HEK293 (cell line): ENCODE results near the gene KLC1.
A peak's percentile ranks its signal among the peaks of the same experiment; 100 is the strongest.

ENCODE experiments used
- CTCF ChIA-PET: fragments of 350-600 bp; formaldehyde crosslinking; extraction: SDS; loops from one replicate; lab custom pipeline; 2021; ENCODE audit warnings: antibody characterized with exemption; lab: Yijun Ruan, JAX
- POLR2A ChIA-PET: fragments of 300-600 bp; formaldehyde crosslinking; extraction: SDS; loops from one replicate; lab custom pipeline; 2020; ENCODE audit warnings: antibody characterized with exemption, inconsistent platforms; lab: Yijun Ruan, JAX
- H3K27ac ChIP-seq: fragments of 200-500 bp; sonication (Bioruptor generic); 2 replicates; pipeline ENCODE4 v1.5.1; 2014; ENCODE audit warnings: low read depth, low read length, control low read depth, inconsistent platforms; ENCODE audit errors: extremely low read depth
- H3K36me3 ChIP-seq, 2 experiments: fragments of 200-500 bp in 1 of 2; sonication (Bioruptor generic) in 1 of 2; 1 replicate in 1 of 2; 2 replicates in 1 of 2; pipeline ENCODE4 v1.5.1; 2014 to 2017; ENCODE audit warnings: inconsistent platforms in 2 of 2, low read length in 2 of 2; ENCODE audit not compliant: control insufficient read depth in 2 of 2, insufficient read depth in 1 of 2
- H3K4me1 ChIP-seq: fragments of 200-500 bp; sonication (Bioruptor generic); 2 replicates; pipeline ENCODE4 v1.5.1; 2014; ENCODE audit warnings: mild to moderate bottlenecking, low read length, inconsistent platforms; ENCODE audit not compliant: control insufficient read depth, insufficient read depth
- H3K4me3 ChIP-seq: 2 replicates; pipeline ENCODE4 v1.5.1; 2011; ENCODE audit warnings: low read depth, mild to moderate bottlenecking, control low read depth, low read length, moderate library complexity
- H3K9me3 ChIP-seq: fragments of 200-500 bp; sonication (Bioruptor generic); 2 replicates; pipeline ENCODE4 v1.5.1; 2014; ENCODE audit warnings: low read depth, low read length, inconsistent platforms; ENCODE audit not compliant: control insufficient read depth, insufficient read depth
- BCL11B ChIP-seq: fragments of 450-650 bp; formaldehyde crosslinking; IDR thresholded peaks from 2 replicates; pipeline ENCODE4 v1.5.1; 2016; ENCODE audit warnings: low read depth, missing biosample characterization, missing genetic modification characterization
- CTCF ChIP-seq: fragments of 450-650 bp; formaldehyde crosslinking; IDR thresholded peaks from 2 replicates; pipeline ENCODE4 v1.5.1; 2016; ENCODE audit warnings: missing biosample characterization, missing genetic modification characterization
- EGR2 ChIP-seq: fragments of 450-650 bp; formaldehyde crosslinking; IDR thresholded peaks from 2 replicates; pipeline ENCODE4 v1.5.1; 2016; ENCODE audit warnings: low read depth, missing biosample characterization, missing genetic modification characterization
- GLIS1 ChIP-seq: fragments of 450-650 bp; formaldehyde crosslinking; IDR thresholded peaks from 2 replicates; pipeline ENCODE4 v1.5.1; 2016; ENCODE audit warnings: missing biosample characterization, missing genetic modification characterization
- GLIS2 ChIP-seq: fragments of 450-650 bp; formaldehyde crosslinking; IDR thresholded peaks from 2 replicates; pipeline ENCODE4 v1.5.1; 2016; ENCODE audit warnings: missing biosample characterization, missing genetic modification characterization
- IKZF3 ChIP-seq: fragments of 450-650 bp; IDR thresholded peaks from 2 replicates; pipeline ENCODE4 v1.5.0; 2018; ENCODE audit warnings: missing biosample characterization, mild to moderate bottlenecking, missing genetic modification characterization, moderate library complexity
- KLF17 ChIP-seq: fragments of 450-650 bp; formaldehyde crosslinking; IDR thresholded peaks from 2 replicates; pipeline ENCODE4 v1.5.1; 2016; ENCODE audit warnings: missing biosample characterization, missing genetic modification characterization
- KLF7 ChIP-seq: fragments of 450-650 bp; formaldehyde crosslinking; IDR thresholded peaks from 2 replicates; pipeline ENCODE4 v1.5.1; 2016; ENCODE audit warnings: missing biosample characterization, missing genetic modification characterization, borderline replicate concordance
- PATZ1 ChIP-seq: fragments of 450-650 bp; formaldehyde crosslinking; IDR thresholded peaks from 2 replicates; pipeline ENCODE4 v1.5.1; 2016; ENCODE audit warnings: missing biosample characterization, missing genetic modification characterization
- PRDM10 ChIP-seq: fragments of 450-650 bp; formaldehyde crosslinking; IDR thresholded peaks from 2 replicates; pipeline ENCODE4 v1.5.1; 2016; ENCODE audit warnings: missing biosample characterization, missing genetic modification characterization
- SP2 ChIP-seq: fragments of 450-650 bp; formaldehyde crosslinking; IDR thresholded peaks from 2 replicates; pipeline ENCODE4 v1.5.1; 2016; ENCODE audit warnings: missing biosample characterization, missing genetic modification characterization
- SP3 ChIP-seq: fragments of 450-650 bp; formaldehyde crosslinking; IDR thresholded peaks from 2 replicates; pipeline ENCODE4 v1.5.1; 2016; ENCODE audit warnings: missing biosample characterization, missing genetic modification characterization
- ZBTB1 ChIP-seq: fragments of 450-650 bp; formaldehyde crosslinking; IDR thresholded peaks from 2 replicates; pipeline ENCODE4 v1.5.1; 2016; ENCODE audit warnings: missing biosample characterization, missing genetic modification characterization
- ZBTB6 ChIP-seq: fragments of 450-650 bp; formaldehyde crosslinking; IDR thresholded peaks from 2 replicates; pipeline ENCODE4 v1.5.1; 2017; ENCODE audit warnings: missing biosample characterization, missing genetic modification characterization
- ZBTB7A ChIP-seq: fragments of 450-650 bp; formaldehyde crosslinking; IDR thresholded peaks from 2 replicates; pipeline ENCODE4 v1.5.1; 2016; ENCODE audit warnings: low read depth, missing biosample characterization, missing genetic modification characterization
- ZEB2 ChIP-seq: fragments of 450-650 bp; formaldehyde crosslinking; IDR thresholded peaks from 2 replicates; pipeline ENCODE4 v1.5.1; 2016; ENCODE audit warnings: missing biosample characterization, missing genetic modification characterization
- ZFHX2 ChIP-seq: fragments of 450-650 bp; formaldehyde crosslinking; conservative IDR thresholded peaks from 2 replicates; pipeline ENCODE4 v1.5.1; 2016; ENCODE audit warnings: missing biosample characterization, missing genetic modification characterization
- ZIC2 ChIP-seq: fragments of 450-650 bp; formaldehyde crosslinking; IDR thresholded peaks from 2 replicates; pipeline ENCODE4 v1.5.1; 2016; ENCODE audit warnings: missing biosample characterization, missing genetic modification characterization
- ZNF335 ChIP-seq: fragments of 450-650 bp; formaldehyde crosslinking; conservative IDR thresholded peaks from 2 replicates; pipeline ENCODE4 v1.5.1; 2016; ENCODE audit warnings: missing biosample characterization, missing genetic modification characterization
- ZNF513 ChIP-seq: fragments of 450-650 bp; IDR thresholded peaks from 2 replicates; pipeline ENCODE4 v1.5.1; 2018; ENCODE audit warnings: missing biosample characterization, missing genetic modification characterization
- ZNF660 ChIP-seq: fragments of 450-650 bp; IDR thresholded peaks from 2 replicates; pipeline ENCODE4 v1.5.1; 2018; ENCODE audit warnings: missing biosample characterization, mild to moderate bottlenecking, missing genetic modification characterization
- ZNF76 ChIP-seq: fragments of 450-650 bp; formaldehyde crosslinking; IDR thresholded peaks from 2 replicates; pipeline ENCODE4; 2016; ENCODE audit warnings: low read depth, missing biosample characterization, missing genetic modification characterization, borderline replicate concordance
- ZNF785 ChIP-seq: fragments of 450-650 bp; formaldehyde crosslinking; IDR thresholded peaks from 2 replicates; pipeline ENCODE4 v1.5.1; 2016; ENCODE audit warnings: missing biosample characterization, missing genetic modification characterization
- ZXDB ChIP-seq: fragments of 450-650 bp; formaldehyde crosslinking; IDR thresholded peaks from 2 replicates; pipeline ENCODE4 v1.5.1; 2016; ENCODE audit warnings: missing biosample characterization, missing genetic modification characterization

Gene KLC1

GRCh38 chr14:103716091-103716801 is 87.2 kb downstream of the KLC1 start:
- Histone ChIP-seq H3K4me1 (peaks cover 12% of the 10 kb centered on the region), H3K4me3 (peak overlapping the region; percentile 87), H3K27ac (no peak overlapping the region; the same call in 1 of the 2 replicates), H3K9me3 (no peaks in the 10 kb centered on the region), H3K36me3 (peaks cover 3 to 36% of the 10 kb centered on the region in 2 experiments; a peak in 2 of 3 replicates)
- ChIA-PET CTCF (interaction anchor here (0.9 kb wide), 1 partner anchor 23 kb away, joined by 5 read pairs; no protein-coding TSS in a partner anchor), POLR2A (interaction anchor here (0.6 to 4.0 kb wide), 13 partner anchors 9 to 271 kb away, joined by 3 to 31 read pairs (median 4); partner anchors contain the start of gene BAG5)
- TF ChIP-seq ZIC2 (tag by site-specific recombination) (peak; percentile 71), KLF7 (no peak), SP2 (tag by site-specific recombination) (peak; percentile 54), ZEB2 (tag by site-specific recombination) (peak; percentile 54), EGR2 (tag by site-specific recombination) (peak; percentile 31; the same call in 1 of the 2 replicates), ZBTB7A (tag by site-specific recombination) (no peak), IKZF3 (0 out of 2 replicates have a peak, but pooled peaks have one; percentile 28), ZBTB6 (tag by site-specific recombination) (peak; percentile 85), ZFHX2 (tag by site-specific recombination) (peak; percentile 76), SP3 (tag by site-specific recombination) (0 out of 2 replicates have a peak, but pooled peaks have one; percentile 22), ZNF76 (0 out of 2 replicates have a peak, but pooled peaks have one; percentile 8), ZNF513 (tag by site-specific recombination) (no peak), KLF17 (tag by site-specific recombination) (0 out of 2 replicates have a peak, but pooled peaks have one; percentile 29), ZNF785 (no peak), ZXDB (tag by site-specific recombination) (0 out of 2 replicates have a peak, but pooled peaks have one; percentile 29), ZNF335 (tag by site-specific recombination) (peak; percentile 92), GLIS1 (tag by site-specific recombination) (0 out of 2 replicates have a peak, but pooled peaks have one; percentile 19), ZBTB1 (tag by site-specific recombination) (no peak), GLIS2 (tag by site-specific recombination) (peak; percentile 81), CTCF (0 out of 2 replicates have a peak, but pooled peaks have one; percentile 10), PATZ1 (tag by site-specific recombination) (0 out of 2 replicates have a peak, but pooled peaks have one; percentile 13), PRDM10 (tag by site-specific recombination) (no peak), ZNF660 (tag by site-specific recombination) (0 out of 2 replicates have a peak, but pooled peaks have one; percentile 0), BCL11B (tag by site-specific recombination) (peak; percentile 18; the same call in 1 of the 2 replicates)
